HG03103 (cell line): ENCODE measurements around the gene ARHGAP26.
A peak's percentile ranks its signal among the peaks of the same experiment; 100 is the strongest.

Experiments used
- ATAC-seq: cut with Tn5 transposase; IDR thresholded peaks from one replicate; pipeline ENCODE4 v1.9.1; 2021; ENCODE audit warnings: low read depth; ENCODE audit not compliant: unreplicated experiment

ARHGAP26 gene

GRCh38 chr5:143238620-143239019, 468.4 kb downstream of the ARHGAP26 start:
- no peak for ATAC-seq

DNA sequence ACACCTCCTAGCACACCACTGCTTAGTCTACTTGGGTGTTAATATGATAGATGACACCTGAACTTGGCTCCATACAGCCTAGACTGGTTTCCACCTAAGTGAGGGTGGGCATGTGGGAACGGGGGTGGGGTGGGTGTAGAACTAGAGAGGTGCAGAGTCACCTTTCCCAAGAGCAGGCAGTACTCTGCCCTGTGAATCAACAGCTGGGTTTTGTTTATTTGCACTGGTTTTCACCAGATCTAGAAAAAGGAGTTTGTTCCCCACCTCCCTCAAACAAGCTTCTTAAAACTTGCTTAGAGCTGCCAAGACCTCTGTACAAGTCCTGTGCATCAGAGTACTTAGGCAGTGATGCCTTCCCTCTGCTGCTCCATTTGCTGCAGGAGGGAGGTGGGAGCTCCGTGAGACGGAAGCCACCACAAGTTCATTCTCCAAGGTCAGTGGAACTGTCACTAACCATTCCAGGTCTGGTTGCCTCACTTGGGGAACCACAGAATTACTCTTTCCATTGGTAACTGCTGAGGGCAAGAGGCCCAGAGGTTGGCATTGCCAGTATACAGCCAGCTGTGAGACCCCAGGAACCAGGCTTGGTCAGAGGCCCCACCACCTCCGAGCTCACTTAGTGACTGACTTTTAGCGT, 469.8 kb downstream of the ARHGAP26 start:
- no peak for ATAC-seq

- ATAC-seq = no peak
These were observed 471.7 kb downstream of the ARHGAP26 start for GRCh38 chr5:143241892-143242291.

GRCh38 chr5:143243103-143243502, 472.9 kb downstream of the ARHGAP26 start:
- no peak for ATAC-seq

GRCh38 chr5:143244000-143244736, 474.0 kb downstream of the ARHGAP26 start:
- ATAC-seq = no peak

GRCh38 chr5:143244990-143245389, 474.8 kb downstream of the ARHGAP26 start:
- no peak for ATAC-seq

- ATAC-seq = no peak
These were observed 475.9 kb downstream of the ARHGAP26 start for GRCh38 chr5:143245929-143246561.

GRCh38 chr5:143247134-143247815, 477.1 kb downstream of the ARHGAP26 start:
- no peak for ATAC-seq

- no peak for ATAC-seq
These were observed 478.2 kb downstream of the ARHGAP26 start for GRCh38 chr5:143248391-143248790.

DNA sequence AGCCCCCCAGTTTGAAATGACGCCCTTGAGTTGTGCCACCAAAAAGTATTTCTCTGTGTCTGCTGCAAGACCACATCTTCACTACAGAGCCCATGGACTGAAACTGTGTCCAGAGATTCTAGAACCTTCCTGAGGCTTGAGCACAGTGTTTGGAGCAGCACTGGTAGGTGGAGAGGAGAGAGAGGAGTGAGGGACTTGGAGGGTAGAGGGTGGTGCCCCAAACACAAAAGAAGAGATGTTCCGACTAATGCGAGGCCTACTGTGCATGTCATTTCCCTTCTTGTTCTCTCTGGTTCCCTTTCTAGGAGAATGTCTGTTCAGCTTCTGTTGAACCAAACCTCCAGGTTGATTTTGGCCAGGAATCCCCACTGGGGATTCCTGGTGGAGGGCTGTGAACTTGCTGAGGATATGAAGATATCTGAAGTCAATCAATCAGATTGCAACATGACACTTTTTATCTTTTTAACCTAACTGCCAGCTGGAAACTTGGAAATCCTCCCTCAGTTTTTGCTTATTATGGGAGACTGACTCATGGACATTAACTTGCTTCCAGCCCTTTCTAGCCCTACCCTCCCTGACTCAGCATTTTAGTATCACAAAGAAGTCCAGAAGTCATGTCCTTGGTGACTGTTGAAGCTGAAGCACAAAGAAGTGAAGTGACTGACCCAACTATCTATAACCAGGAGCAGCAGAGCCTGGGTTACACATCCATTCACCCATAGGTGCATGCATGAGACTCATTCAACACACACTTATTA, 478.8 kb downstream of the ARHGAP26 start:
- no peak for ATAC-seq

DNA sequence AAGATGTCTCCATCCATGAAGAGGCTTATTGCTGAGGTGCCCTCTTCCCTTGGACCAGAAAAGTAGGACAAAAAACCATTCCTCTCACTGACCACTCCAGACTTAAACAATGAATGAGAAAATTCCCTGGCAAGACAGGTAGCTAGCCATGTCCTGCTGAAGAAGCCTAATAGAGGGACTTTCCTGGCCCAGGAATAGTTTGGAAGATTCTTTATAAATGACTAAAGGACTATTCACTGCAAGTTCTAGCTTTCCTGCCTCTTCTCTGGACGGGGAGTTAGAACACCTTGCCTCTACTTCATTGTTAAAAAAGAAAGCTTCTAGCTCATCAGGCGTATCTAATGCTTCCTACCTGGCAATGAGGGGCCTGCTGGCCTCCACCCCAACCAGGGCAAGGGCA, 479.7 kb downstream of the ARHGAP26 start:
- no peak for ATAC-seq

GRCh38 chr5:143251190-143251589, 481.0 kb downstream of the ARHGAP26 start:
- no peak for ATAC-seq

DNA sequence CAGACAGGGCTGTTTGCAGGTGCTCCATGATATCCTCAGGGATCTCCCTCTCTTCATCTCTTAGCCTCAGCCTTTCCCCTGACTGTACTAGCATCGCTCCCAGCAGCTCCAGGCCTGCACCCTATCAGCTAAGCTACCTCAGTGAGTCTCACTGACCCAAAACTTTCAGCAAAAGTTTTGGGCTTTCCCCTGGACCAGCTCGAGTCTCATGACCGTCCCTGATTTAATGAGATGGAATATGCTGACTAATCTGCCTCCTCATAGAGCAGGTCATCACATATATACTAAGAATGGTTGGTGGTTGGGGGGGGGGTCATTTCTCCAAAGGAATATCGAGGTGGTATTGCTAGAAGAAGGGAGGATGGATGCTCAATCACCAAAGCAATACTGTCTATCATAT, 481.8 kb downstream of the ARHGAP26 start:
- no peak for ATAC-seq

GRCh38 chr5:143254819-143255218, 484.6 kb downstream of the ARHGAP26 start:
- ATAC-seq = no peak

DNA sequence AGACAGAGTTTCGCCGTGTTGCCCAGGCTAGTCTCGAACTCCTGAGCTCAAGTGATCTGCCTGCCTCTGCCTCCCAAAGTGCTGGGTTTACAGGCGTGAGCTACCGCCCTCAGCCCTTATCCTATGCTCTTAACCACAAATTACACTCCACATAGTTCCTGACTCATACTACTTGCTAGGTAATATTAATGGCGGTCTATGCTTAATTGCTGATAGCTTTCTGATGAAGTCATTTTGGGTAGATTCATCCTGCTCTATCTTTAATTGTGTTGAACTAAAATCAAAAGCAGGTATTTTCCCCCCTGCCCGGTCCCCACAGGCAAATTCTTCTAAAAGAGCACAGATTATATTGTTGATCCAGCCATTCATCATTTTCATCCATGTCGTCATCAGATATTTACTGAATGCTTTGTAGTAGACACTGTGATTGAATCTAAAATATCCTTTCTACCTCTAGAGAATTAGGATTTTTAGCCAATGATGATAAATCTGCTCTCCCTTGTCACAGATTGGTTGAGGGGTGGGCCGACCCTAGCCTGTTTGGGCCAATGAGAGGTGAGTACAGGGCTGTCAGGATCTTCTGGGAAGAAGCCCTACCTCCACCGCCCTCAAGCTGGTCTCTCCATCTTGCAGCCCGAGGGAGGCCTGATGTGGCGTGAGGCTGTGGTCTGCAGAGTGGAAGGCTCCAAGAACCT, 488.5 kb downstream of the ARHGAP26 start:
- ATAC-seq = no peak

DNA sequence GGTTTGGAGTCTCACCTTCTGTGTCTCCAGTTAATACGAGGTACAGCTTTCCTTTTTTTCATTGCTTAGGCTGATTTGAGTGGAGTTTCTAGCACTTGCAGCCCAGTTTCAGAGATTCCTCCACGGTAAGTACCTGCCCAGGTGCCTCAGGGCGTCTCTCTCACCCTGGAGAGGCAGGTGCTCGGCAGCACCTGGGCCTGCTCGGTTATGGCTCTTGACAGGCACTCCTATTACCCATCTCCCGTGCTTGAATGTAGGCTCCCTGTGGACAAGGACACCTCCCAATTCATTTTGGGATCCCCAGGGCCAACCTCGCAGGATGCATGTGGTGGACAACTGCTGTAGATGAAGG, 489.1 kb downstream of the ARHGAP26 start:
- no peak for ATAC-seq

GRCh38 chr5:143261748-143262392, 491.7 kb downstream of the ARHGAP26 start:
- ATAC-seq = no peak

- ATAC-seq = peak; percentile 54
These were observed 492.4 kb downstream of the ARHGAP26 start for GRCh38 chr5:143262393-143263174.
